ENCODE results near the gene SERPINB6.
A peak's percentile ranks its signal among the peaks of the same experiment; 100 is the strongest.
"Not testable (repeated sequence)": the region's sequence is repeated elsewhere in the genome, so short reads cannot be mapped to it uniquely, and the experiment has no call there.

Gene SERPINB6

DNA sequence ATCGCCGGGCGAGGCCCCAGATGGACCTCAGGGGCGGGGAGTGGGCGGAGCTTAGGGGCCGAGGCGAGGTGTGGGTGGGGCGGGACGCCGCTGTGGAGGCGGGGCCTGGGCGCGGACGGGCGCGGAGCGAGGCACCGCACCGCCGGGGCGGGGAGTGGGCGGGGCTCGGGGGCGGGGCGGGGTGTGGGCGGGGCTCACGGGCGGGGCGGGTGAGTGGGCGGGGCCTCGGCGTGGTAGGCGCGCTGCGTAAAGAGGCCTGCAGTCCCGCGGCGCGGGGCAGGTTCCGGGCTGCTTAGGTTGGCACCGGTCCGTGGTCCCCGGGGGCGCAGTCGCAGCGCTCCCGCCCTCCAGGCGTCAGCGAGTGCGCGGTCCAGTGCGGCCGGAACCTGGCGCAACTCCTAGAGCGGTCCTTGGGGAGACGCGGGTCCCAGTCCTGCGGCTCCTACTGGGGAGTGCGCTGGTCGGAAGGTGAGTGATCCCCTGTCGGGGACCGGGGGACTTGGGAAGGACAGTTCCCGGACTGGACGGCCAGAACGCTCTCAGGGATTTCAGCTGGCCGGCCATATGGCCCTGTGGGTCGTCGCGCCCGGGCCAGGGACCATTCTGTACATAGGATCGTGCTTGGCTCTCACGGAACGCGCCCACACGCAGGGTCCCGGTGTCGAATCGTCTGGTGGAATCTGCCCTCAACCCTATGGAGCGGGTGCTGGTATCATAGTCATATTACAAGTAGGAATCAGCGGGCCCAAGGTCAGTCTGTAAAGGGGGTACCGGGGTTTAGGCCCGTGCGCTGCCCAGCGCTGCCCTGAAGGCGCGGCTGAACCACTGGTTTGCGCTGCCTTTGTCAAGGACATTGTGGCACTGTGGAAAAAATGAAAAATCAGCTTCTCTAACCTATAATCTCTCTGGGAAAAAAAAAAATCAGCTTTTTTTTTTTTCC, 28.5 kb upstream of the SERPINB6 start, which contains the start of gene NQO2:
Gene NQO2, plus strand, starts transcription at position 277 of the 940 bp plus-strand sequence. CDS start 6,659 bp downstream, outside the sequence.
- peak; percentile 66 for DNase-seq (ENCODE audit: low read depth)

GRCh38 chr6:2998998-2999617, 27.7 kb upstream of the SERPINB6 start:
- peak; percentile 51 for DNase-seq (ENCODE audit: low read depth)

DNA sequence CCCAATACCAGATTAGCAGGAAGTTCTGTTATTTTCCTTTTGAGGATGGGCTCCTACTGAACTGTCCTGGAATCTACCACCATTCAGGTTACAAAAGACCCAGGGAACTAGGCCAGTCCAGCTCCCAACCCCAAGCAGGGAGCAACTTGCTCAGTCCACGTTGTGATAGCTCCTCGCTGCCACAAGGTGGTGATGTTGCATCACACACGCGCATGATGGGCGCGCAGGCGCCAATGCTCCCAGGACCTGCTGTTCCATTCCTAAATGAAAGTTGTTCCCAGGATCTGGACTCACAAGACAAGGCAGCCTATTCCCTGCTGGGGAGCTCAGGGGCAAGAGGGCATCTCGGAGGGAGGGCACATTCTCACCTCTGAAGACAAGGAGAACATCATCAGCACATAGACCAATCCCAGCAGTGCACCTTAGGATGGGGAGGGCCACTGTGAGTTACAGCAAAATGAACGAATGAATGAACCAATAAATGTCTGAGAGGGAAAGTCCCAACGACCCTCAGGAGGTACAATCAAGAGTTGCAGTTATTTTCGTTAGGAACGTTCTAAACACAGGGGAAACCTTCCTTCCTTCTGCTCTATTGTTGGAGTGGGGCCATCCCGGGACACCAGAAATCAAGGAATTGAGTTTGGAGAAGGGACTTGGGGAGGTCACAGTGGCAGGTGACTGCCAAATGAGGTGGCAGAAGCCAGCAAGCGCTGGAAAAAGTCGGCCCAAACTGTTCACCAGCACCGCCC, 27.1 kb upstream of the SERPINB6 start:
- not testable (repeated sequence) for DNase-seq (ENCODE audit: low read depth)

- no peak for DNase-seq (ENCODE audit: low read depth)
Measured at GRCh38 chr6:2993755-2994317, 22.5 kb upstream of the SERPINB6 start.

DNA sequence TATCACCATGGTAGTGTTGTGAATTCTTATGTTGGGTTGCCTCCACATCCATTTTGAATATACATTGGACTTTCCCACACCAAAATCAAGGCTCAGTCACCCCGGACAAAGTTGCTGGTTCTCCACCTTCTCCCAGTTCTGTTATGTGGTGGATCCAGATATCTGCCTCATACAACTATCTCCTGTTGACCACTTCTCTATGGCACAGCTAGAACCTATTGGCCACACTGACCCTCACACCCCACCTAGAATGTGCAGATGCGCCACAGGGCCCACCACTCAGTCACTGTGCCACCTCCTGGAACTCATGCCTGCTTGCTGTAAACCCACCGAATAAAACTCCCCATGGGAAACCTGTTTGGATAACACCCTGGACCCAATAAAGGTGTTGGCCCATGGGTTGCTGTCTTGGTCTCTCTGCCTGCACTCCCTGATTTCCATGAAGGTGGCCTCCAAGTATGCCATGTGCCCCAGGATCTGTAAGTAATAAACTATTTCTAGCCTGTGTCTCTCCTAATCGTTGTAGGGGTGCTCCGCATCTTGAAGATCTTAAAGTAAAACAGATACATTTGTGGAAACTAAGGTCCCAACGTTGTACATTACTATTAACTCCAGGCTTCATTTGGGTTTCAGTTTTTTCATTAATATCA, 21.1 kb upstream of the SERPINB6 start:
- DNase-seq (ENCODE audit: low read depth): no peak

DNA sequence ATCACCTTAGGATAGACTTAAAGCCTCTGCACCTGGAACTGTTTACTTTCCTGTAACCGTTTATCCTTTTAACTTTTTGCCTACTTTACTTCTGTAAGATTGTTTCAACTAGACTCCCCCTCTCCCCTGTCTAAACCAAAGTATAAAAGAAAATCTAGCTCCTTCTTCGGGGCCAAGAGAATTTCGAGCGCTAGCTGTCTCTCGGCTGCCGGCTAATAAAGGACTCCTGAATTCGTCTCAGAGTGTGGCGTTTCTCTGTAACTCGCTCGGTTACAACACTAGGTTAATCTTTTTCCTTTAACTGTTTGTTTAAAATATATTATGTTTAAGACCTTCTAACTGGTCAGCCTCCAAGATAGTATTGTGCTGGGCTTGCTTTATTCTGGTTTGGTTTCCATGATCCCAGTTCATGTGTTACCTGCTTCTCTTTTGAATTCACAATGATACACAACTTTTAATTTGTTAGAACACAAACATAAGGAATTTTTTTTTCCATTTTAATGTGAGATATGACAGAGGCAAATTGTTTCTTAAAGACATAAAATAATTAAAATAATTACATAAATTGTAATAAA, 19.7 kb upstream of the SERPINB6 start:
- DNase-seq (ENCODE audit: low read depth): no peak

DNA sequence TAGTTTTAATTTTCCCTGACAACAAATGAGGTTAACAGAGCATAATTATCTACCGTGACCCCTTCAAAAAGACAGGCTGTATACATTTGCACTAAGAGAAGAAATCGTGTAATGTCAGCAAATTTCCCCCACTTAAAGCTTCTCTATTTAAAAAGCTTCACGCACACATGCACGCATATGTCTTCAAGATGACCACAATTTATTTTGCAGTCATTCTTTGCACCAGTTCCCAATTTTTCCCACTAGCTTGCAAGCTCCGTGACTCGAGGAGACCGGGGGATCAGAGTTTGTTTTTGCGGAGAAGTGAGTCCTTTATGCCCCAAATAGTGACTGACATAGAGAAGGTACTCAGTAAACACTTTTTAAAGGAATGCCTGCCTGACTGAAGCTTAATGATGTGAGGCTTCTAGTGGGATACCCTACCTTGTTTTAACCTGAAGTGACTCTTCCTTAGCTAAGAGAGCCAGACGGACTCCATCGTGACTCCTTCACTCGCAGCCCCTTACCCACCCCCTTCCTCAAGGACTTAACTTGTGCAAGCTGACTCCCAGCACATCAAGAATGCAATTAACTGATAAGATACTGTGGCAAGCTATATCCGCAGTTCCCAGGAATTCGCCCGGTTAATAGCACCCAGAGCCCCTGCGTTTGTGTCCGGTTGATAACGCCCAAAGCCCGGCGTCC, 19.0 kb upstream of the SERPINB6 start:
- DNase-seq (ENCODE audit: low read depth): no peak

- DNase-seq (ENCODE audit: low read depth): peak; percentile 95
Measured at GRCh38 chr6:2989332-2990247, 18.2 kb upstream of the SERPINB6 start.

DNA sequence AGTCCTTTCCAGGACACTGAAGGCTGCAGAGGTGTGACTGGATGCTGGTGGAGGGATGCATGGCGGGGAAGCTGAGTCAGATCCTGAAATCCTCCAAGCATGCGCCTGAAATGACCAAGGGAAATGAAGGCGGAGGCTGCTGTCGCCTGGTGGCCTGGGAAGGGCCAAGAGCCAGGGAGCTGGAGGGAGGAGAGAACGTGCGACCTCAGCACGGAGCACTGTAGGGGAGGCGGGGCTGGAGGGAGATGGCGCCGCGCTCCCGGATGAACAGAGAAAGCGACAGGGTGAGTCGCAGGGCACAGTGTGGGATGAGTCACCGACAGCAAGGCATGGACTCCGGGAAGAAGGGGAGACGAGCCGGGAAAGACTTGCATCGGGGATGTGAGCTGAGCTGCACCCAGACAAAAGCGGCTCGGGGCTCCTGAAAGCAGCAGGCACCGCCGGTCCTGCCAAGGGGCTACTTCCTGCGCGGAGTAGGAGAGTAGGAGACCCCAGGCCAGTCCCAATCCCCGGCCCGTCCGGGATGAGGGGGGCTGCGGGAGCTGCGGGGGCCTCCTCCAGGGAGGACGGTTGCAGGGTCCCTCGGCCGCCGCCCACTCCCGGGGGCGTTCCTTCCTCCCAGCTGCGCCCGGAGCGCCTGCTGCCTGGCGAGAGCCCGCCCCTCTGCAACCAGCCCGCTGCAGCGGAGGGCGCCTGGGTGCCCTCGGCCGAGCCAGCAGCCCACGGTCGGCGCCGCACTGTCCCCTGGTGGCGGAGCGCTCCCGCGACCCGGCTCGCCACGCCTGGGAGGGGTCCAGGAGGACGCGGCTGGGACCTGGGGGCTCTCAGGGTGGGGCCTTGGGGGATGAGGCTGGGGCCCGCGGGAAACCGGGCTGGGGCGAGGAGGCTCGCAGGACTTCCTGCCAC, 17.3 kb upstream of the SERPINB6 start:
- peak; percentile 73 for DNase-seq (ENCODE audit: low read depth)

GRCh38 chr6:2988094-2988425, 16.7 kb upstream of the SERPINB6 start:
- no peak for DNase-seq (ENCODE audit: low read depth)

GRCh38 chr6:2986722-2987221, 15.4 kb upstream of the SERPINB6 start:
- DNase-seq (ENCODE audit: low read depth): peak; percentile 67

- DNase-seq (ENCODE audit: low read depth): no peak
Measured at GRCh38 chr6:2984738-2985406, 13.5 kb upstream of the SERPINB6 start.

DNA sequence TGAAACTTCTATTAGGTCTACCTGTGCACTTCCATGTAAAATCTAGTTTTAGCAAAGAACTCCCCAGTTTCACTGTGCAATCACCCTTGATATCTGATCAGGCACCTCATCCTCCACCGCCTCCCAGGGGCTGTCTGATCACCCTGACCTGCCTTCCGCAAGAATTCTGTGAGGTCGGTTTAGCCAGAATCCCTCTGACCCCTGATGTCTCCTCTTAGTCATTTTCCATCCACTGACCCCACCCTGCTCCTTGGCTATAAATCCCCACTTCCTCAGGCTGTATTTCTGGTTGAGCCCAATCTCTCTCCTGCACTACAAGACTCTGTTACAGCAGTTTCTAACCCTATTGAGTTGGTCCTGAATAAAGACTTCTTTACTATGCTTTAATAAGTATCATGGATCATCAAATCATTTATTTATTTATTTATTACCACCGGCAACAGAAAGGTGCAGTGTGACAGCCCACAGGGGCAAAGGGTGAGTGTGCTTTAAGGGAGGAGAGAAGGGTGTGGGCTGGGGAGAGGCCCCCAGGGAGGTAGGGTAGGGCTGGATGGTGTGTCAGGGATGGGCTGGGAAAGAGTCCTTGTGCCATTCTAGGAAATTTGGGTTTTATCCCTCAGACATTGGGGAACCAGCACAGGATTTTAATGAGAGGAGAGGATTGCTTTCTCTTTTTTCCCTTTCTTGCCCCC, 11.2 kb upstream of the SERPINB6 start:
- DNase-seq (ENCODE audit: low read depth): no peak

DNA sequence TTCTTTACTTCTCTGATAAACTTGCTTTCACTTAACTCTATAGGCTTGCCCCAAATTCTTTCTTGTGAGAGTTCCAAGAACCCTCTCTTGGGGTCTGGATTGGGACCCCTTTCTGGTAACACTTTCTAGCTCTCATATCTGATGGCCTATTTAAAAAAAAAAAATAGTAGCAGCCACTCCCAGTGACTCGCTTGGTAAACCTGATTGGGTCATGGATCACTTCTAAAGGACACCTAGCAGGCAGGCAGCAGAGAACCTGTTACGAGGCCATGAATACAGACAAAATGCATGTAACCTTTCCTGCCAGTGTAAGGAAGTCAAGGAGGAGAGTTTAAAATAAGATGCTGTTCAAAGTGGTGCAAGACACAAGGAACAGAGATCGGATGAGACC, 9.1 kb upstream of the SERPINB6 start:
- DNase-seq (ENCODE audit: low read depth): no peak

DNA sequence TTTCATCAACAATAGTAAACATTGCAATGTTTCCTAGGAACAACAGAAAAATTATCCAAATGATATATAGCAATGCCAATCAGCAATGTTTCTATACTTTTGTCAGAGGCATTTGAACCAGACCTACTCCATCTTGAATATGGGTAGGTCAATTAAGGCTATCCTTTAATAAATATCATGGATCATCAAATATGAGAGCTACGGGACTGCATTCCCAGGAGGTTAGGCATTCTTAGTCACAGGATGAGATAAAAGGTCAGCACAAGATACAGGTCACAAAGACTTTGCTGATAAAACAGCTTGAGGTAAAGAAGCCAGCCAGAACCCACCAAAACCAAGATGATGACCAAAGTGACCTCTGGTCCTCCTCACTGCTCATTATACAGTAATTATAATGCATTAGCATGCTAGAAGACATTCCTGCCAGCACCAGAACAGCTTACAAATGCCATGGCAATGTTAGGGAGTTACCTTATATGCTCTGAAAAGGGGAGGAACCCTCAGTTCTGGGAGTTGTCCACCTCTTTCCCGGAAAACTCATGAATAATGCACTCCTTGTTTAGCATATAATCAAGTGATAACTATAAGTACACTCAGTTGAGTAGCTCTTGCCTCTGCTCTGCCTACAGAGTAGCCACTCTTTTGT, 8.6 kb upstream of the SERPINB6 start:
- DNase-seq (ENCODE audit: low read depth): no peak

GRCh38 chr6:2978923-2979322, 7.6 kb upstream of the SERPINB6 start:
- DNase-seq (ENCODE audit: low read depth): no peak

Data from fibroblast of the conjunctiva (primary cell).